Erythroblast (primary cell): ENCODE measurements around the gene DHX36.

Experiments used
- DNase-seq, 2 experiments: peaks; one replicate each; lab custom pipeline; 2025; lab: John Stamatoyannopoulos, UW
- GATA1 ChIP-seq: IDR thresholded peaks from 2 replicates; pipeline ENCODE4 v1.6.1; 2011; ENCODE audit warnings: low read depth, mild to moderate bottlenecking, control low read depth, low read length, moderate library complexity
- POLR2A ChIP-seq: IDR thresholded peaks from 2 replicates; pipeline ENCODE4 v1.6.1; 2011; ENCODE audit warnings: mild to moderate bottlenecking, low read length

DHX36 gene

DNA sequence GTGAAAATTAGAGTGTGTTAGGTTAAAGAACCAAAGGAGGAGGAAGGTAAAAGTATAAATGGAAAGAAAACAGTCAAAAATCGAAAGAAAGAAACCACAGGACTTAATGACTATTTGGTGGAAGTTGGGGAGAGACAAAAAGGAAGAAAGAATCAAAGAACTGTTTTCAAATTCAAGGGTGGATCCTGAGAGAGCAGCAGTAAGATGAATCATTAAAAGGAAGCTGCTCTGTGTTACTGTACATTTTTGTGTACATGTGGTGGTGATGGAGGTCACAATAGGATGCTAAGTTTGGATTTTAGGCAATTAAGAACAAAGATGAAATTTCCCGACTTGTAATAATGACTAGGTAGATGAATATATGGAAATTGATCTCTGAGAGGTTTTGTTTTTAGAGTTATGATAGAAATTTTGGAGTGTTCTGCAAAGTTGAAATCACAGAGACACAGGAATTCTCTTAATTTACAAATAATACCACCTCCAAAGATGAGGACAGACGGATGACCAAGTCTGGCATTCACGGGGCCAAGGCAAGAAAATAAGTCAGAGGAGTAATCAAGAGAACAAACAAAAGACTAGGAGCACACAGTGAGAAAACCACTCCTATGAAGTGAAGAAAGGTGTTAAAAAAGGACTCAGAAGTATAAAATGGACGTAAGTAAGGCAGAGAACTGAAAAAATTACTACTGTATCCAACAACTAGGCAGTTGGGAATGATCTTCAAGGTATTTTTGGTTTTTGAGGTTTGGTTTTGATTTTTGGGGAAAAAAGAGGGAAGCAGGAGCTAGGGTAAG, 7.1 kb downstream of the DHX36 start:
- no peak for DNase-seq
- TF ChIP-seq GATA1 (no peak), POLR2A (no peak)

DNA sequence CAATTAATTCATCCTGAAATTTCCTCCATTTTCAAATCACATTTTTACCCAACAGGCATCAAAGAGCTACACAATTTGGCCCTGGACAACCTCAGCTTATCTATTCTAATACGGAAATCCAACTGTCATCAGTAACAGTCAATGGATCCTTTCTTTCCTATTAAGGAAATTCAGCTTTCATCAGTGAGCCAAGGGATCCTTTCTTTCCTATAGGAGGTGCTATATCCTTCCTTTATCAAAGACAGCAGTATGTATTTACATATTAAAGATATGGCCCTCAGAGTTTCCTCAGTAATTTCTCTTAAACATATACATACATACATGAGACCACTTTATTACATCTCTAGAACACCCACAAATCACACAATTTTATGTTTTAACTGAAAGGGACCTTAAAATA, 10.1 kb downstream of the DHX36 start:
- TF ChIP-seq POLR2A (no peak), GATA1 (no peak)
- DNase-seq: no peak

DNA sequence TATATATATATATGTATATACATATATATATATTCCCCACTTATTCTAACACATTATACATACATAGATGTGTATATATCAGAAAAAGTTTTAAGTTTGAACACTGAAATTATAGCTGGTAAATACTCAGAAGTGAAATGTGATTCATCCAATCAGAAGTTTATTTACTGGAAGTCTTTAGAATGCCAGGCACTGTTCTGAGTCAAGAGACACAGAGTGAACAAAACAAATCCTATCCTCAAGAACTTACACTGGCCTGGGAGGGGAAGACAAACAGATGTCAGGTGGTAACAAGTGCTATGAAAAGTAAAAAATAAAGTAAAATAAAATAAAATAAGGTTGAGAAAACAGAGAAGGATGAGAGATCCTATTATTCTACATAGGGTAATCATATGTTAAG, 13.4 kb downstream of the DHX36 start:
- no peak for DNase-seq
- TF ChIP-seq GATA1 (no peak), POLR2A (no peak)

DNA sequence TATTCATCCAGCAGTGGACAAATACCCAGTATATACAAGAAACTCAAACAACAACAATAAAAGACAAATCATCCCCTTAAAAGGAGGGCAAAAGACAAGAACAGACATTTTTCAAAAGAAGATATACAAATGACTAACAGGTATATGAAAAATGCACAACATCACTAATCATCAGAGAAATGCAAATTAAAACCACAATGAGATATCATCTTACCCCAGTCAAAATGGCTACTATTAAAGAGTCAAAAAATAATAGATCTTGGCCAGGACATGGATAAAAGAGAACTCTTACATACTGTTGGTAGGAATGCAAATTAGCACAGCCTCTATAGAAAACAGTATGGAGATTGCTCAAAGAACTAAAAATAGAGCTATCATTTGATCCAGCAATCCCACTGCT, 16.9 kb downstream of the DHX36 start:
- no peak for TF ChIP-seq GATA1
- TF ChIP-seq POLR2A: no peak
- DNase-seq: no peak

DNA sequence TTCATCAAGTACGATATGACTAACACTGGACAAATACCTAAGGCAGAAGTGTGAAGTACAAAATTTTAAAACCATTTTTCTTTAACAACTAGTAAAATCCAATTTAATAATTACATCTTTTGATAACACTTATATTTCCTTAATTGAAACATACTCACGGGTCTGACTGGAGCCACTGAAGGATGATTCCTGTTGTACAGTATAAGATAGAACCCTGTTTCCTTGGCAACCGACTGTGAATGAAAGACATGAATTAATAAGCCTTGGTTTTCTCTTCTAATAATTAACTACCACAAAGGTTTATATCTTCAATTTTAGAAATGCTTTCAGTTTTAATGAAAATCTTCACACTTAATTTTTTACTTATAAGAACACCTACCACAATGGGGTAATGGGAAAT, 19.4 kb downstream of the DHX36 start:
- no peak for DNase-seq
- TF ChIP-seq GATA1 (no peak), POLR2A (no peak)

DNA sequence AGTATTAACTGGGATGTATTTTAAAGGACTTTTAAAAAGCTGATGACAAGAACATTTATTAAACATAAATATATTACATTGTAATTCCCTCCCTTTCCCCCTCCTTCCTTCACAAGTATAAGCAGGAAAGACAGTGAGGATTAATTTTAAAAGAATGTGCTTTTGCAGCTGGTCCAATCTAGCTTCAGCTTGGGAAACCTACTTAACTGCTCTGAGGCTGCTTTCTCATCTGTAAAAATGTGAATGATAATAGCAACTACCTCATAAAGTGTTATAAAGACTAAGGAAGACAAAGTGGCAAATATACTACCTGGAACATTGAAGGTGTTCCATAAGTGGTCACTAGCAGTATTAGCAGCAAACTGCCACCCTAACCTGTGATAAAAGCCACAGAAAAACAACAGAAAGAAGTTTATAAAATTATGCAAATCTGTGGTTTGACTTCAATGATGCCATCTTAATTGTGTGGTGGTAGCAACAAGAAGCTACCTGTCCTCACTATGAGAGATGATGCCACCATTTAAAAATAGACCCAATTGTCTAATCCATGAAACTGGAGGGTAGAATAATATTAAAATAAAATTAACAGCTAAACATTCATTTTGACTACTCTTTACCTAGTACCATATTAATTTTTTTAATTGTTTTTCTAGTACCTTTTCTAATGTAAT, 20.0 kb downstream of the DHX36 start:
- TF ChIP-seq POLR2A (no peak), GATA1 (no peak)
- no peak for DNase-seq

DNA sequence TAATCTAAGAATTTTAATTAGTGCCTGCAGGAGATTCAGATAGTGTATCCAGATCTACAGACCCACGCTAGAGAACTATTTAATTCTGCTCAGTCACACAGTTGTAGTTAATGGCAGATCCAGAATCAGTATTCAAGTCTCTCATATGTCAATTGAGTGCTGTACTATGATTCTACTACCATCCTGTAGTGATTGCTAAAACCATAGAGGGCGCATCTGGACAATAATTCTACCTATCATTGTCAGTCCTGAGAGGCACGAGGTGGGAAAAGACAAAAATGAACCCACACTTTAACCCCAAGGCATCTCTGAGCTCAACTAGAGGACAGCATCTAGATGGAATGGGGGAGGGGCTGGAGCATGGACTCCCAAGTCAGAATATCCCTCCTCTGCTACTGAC, 22.7 kb downstream of the DHX36 start:
- no peak for DNase-seq
- no peak for TF ChIP-seq POLR2A
- TF ChIP-seq GATA1: no peak

DNA sequence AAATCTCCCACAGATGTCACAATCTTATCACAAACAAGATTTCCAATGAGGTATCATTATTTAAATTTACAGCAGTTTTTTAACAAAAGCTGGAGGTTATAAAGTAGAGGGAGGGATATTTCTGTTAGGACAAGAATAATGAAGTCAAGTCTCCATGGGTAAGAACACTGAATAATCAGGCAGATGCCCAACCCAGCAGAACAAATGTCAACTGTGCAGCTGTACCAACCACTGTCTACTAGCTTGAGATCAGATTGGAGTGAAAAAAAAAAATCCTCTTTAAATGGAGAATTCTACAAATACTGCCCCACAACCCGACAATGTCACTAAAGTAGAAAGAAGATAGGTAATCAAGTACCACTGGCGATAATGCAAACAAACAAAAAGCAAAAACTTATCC, 30.3 kb downstream of the DHX36 start:
- DNase-seq: no peak
- TF ChIP-seq POLR2A (no peak), GATA1 (no peak)

DNA sequence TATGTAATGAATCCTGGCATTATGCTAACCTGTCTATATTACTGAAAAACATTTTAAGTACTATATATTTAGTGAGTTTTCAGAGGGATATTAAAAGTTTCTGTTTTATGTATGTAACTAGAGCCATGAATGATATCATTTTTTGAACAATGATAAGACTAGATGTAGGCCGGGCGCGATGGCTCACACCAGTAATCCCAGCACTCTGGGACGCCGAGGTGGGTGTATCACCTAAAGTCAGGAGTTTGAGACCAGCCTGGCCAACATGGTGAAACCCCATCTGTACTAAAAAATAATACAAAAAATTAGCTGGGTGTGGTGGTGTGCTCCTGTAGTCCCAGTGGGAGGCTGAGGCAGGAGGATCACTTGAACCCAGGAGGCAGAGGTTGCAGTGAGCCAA, 34.1 kb downstream of the DHX36 start:
- DNase-seq: no peak
- TF ChIP-seq GATA1 (no peak), POLR2A (no peak)

DNA sequence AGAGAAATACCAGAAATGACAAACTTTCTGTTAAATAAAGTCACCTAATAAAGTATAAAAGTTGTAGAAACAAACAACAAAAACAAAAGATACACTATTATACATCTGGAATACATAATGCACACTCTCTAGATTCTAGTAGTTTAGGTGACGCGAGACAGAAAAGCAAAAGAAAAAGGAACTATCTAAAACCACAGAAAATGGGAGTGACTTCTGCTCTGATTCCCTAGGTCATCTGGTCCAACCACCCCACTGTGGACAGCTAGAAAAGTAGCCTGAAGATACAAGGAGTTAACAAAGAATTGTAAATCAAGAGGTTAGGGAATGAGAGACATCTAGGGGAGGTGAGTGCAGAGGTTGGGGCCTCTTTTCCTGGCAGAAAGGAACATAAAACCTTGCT, 39.1 kb downstream of the DHX36 start:
- no peak for DNase-seq
- TF ChIP-seq GATA1 (no peak), POLR2A (no peak)

DNA sequence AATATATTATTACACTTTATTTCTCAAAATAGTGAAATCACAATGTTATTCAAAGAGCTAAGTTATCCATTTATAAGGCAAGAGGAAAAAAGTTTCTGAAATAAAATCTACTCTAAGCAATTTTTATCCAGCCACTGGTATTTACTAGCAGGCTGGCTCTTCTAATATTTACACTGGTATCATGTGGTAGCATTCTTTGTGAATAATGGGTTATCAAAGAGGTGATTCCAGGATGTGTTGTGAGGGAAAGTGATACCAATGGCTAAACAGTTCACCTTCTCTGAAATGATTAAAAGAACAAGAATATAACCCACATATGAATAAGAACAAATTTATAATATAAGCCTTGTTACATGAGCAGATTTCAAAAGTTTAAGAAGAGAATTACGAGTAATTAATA, 44.1 kb downstream of the DHX36 start:
- TF ChIP-seq POLR2A: no peak
- no peak for TF ChIP-seq GATA1
- no peak for DNase-seq

DNA sequence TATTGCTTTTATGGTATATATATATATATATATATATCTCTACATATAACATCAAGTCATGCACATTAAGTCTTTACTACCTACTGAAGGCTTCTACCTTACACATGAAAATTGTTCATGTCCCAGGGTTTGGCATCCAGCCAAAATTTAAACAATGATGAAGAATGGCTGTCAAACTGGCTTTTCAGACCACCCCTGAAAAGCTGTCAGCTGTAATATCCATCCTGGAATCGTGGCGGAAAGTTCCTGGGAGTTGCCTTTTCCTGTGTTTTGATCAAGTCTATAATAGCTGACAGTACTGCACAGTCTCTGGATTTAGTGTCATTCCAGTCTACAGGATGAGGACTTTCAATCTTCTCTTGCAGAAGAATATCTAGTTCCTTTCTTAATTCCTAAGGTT, 48.3 kb downstream of the DHX36 start:
- no peak for TF ChIP-seq POLR2A

DNA sequence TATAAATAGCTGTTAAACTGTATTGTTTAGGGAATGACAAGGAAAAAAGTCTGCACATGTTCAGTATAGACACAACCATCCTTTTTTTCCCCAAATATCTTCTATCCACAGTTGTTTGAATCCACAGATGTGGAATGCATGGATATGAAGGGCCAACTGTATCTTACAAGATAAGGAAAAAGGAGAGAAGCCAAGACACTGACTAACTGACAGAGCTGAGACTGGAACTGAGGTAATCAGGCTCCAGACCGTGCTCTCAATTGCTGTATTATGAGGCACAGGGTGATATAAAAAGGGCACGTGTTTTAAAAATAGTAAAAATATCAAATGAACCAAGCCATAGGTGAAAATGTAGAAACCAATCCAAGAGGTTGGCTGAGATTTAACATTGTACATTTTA, 49.0 kb downstream of the DHX36 start:
- TF ChIP-seq GATA1: no peak

More for the DNA sequence above, 48.3 kb downstream of the DHX36 start:
- DNase-seq: peak; percentile 28 to 29

DNA sequence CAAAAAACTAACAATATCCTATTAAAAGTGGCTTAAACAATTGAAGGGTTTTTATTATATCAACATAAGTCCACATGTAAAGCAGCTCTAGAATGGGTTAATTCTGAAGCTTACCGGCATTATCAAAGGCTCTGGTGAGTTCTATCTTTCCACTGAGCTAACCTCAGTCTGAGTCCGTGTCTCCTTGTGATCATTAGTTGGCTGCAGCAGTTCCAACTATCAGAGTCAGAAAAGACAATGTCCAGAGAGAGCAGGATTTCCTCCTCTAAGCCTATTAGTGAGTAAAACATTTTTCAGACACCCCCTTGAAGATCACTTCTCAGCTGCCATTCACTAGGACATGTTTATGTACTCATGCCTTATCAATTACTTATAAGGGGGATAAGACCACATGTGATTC, 49.9 kb downstream of the DHX36 start:
- peak in 1 of 2 experiments; percentile 27 for DNase-seq
- TF ChIP-seq GATA1 (no peak), POLR2A (no peak)

More for the DNA sequence above, 49.0 kb downstream of the DHX36 start:
- DNase-seq: peak; percentile 48 to 78
